ENCODE data around the gene PLCG1.

GRCh38 chr20:41131594-41132387 is 5.6 kb upstream of the PLCG1 start:
- TF ChIP-seq POLR2A (IDR thresholded peaks at IDR 0.05) (no peak), CTCF (IDR thresholded peaks at IDR 0.05) (no peak)
